GM21447 (cell line): ENCODE data around the gene OR2J3.
"Not testable (repeated sequence)": the region's sequence is repeated elsewhere in the genome, so short reads cannot be mapped to it uniquely, and the experiment has no call there.

Experiments used
- ATAC-seq: cut with Tn5 transposase; IDR thresholded peaks from one replicate; pipeline ENCODE4 v1.9.1; 2021; ENCODE audit not compliant: unreplicated experiment

OR2J3 gene

DNA sequence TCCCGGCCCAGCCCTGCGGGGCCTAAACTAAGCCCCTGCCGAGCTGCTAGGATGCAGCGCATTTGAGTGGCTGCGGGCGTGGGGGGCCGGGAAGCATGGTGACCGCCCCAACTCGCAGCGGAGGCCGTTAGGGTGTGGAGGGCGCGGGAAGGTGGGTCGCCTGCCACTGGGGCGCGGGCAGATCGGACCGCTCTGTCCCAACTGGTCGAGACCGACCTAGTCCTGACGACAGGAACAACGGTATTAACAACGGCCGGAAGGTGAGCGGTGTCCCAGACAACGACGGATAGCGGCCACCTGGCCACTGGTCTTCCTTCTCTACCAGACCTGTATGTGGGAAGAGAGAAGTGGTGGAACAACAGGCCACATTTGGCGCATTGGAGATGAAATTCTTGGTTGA lies 52.1 kb downstream of the OR2J3 start:
- ATAC-seq = not testable (repeated sequence)
